Cardiac septum (tissue), 1 donor: Measurements from ENCODE around the gene NUAK1. TPM values are rescaled to one million over a fixed set of nuclear protein-coding genes. Genes with fewer than 3 reads are reported as not detected.

ENCODE experiments used
- DNase-seq: peaks from one replicate; pipeline ENCODE4 v3.0.0-alpha.2; 2020; ENCODE audit warnings: low spot score
- intact Hi-C: fragments of 100-400 bp; cut with DNase I; formaldehyde crosslinking; loops from one replicate; pipeline ENCODE4 v1.14.0; 2022
- total RNA-seq: library from RNA; stranded (reverse); fragmentation: NEBNext Ultra II Directional; extraction: Animal tissue kit (Norgen Biotek cat#: 25700); gene quantifications from one replicate; pipeline ENCODE4 v1.2.1, GENCODE V29; 2021
- donor health status: DM: no; HTN: no; CAD: no.

NUAK1 gene
- total RNA-seq, 1 donor from 2014 or later = 66.8 TPM

DNA sequence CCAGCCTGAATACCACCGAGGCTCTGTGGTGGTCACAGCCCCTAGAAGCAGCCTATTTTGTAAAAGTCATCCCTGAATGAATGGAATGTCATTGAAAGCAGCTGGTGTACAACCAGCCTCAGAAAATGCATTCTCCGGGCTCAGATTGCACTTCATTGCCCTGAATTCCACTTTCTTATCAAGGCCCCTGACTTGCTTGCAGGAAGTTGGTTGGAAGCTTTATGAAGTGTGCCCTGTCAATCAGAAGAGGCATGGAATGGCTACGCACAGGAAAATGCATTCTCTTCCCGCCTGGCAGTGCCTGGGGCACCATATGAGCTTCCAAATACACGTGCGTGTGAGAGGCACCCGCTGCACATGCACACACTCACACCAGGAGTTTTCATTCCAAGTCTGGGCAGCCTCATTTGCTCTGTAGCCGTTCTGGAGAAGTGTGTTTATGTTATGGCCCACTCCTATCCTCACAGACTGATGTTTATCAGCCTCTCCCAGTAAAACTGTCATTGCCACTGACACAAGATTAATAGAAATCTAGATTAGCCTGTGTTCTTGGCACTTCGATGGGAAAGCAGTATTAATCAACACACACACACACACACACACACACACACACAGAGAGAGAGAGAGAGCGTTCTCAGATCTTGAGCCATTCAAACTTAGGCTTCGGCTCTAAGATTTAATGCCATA, 63.9 kb downstream of the NUAK1 start:
- no peak for DNase-seq
- intact Hi-C loops = loop anchor here (2.0 to 5.0 kb wide), 2 partner anchors 92 to 153 kb away; no protein-coding TSS in a partner anchor

DNA sequence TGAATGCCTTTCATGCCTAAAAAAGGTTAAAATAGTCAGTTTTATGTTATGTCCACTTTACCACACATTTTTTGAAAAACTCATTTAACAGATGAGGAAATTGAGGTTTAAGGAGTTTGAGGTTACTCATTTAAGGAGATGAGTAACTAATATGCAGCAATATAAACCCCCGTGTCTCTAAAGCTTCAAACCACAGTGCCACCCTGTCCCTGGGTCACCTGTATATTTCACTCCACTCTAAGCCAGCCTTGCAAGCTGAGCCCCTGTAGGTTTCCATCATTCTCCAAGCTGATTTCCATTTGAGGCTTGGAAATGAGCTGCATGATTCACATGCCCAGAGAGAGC, 64.4 kb downstream of the NUAK1 start:
- no peak for DNase-seq
- intact Hi-C loops = loop anchor here (2.0 kb wide), 1 partner anchor 92 kb away; no protein-coding TSS in a partner anchor

DNA sequence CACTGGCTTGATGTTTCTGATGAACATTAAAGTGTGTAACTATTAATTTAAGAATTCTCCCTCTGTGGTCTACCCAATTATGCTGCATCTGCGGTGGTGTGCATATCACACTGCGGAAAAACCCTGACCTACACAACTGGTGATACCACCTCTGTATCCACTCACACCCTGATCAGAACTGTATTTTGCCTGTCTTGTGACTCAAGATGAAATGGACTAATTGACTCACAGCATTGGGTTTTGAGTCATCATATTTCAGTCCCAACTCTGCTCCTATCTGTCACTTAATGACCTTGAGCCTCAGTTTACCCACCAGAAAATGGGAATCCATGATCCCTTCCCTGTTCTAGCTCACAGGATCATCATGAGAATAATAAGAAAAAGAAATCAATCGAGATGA, 65.6 kb downstream of the NUAK1 start:
- DNase-seq = no peak

DNA sequence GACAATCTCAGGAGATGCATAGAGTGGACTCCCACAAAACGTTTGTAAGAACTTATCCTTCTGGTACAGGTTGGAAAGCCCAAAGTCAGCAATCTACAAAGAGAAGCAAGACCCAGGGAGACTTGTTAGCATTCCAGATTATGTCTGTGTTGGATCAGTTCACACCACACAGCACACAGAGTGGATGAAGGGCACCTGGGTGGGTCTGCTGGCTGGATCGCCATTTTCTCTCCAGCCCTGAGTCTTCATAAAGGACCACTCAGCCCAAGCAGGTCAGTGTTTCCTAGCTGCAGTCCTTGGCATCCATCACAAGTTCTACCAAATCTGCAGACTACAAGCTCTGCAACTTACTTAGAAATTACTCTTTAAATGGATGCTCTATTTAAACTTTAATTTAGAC, 66.0 kb downstream of the NUAK1 start:
- no peak for DNase-seq
- intact Hi-C loops = no loop called here

More for the DNA sequence above, 65.6 kb downstream of the NUAK1 start:
- intact Hi-C loops = no loop called here

DNA sequence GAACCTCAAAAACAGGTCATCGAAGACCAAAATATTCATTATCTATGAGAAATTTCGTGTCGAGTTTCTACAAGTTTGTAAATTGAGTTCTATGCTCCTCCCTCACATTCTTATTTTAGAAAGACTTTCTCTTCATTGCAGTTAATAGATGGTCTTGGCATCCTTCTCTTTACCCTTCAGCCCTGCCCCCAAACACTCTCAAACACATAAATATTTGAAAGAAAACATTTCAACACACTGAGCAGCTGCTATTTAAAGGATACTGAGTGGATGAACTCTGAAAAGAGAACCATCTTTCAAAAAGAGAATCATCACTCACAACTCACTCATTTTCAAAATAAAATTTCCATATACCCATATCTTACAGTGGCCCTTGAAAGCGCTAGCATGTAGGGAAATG, 67.1 kb downstream of the NUAK1 start:
- intact Hi-C loops = no loop called here
- DNase-seq = no peak

DNA sequence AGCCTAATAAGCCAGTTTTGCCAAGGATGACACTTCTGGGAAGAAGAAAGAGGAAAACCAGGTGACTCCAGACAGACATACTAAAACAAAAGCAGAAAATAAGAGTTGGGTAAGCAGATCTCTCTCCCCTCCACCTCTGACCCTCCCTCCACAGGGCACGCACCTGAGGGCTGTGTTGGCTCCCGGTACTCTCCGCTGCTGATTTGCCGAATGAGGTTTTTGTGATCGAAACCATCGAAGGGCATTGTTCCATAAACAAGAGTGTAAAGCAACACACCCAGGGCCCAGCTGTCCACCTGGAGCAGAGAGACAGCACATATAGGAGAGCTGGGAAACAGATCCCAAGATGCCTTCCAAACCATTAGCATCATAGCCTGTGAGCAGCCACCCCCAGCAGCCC, 68.1 kb downstream of the NUAK1 start:
- no peak for DNase-seq
- intact Hi-C loops = no loop called here

DNA sequence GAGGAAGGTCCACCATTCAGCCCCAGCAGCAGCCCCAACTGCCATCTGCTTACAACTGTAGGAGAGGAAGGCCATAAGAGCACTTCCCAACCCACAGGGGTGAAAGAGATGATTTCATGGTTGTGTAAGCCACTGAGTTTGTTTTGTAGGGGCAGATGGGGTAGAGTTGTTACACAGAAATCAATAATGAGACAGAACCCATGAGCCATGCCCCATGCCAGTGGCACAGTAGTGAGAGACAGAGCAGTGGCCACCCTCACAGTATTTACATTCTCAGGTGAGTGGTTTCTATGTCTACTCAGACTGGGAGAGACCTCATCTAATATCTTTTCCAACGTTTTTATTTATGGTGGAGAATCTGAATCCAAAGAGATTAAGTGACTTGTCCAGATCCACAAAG, 68.6 kb downstream of the NUAK1 start:
- intact Hi-C loops = no loop called here
- DNase-seq = no peak

DNA sequence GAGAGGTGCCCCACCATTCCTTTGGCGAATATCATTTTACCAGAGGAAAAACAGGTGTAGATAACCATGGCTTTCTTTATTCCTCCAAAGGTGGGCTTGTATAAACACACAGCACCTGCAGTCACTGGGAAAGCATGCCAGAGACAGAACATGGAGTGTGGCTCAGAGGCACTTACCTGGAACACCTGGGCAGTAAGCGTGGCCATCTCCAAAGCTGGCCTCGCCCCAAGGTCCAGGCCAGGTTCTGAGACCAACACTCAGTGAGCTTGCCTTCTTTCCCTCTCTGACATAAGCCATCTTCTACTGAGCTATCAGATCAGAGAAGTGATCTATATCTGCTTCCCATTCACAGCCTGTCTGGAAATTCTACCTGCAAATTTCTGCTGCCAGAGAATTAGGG, 70.5 kb downstream of the NUAK1 start:
- intact Hi-C loops = loop anchor here (10.0 kb wide), 1 partner anchor 363 kb away; no protein-coding TSS in a partner anchor
- DNase-seq = no peak

DNA sequence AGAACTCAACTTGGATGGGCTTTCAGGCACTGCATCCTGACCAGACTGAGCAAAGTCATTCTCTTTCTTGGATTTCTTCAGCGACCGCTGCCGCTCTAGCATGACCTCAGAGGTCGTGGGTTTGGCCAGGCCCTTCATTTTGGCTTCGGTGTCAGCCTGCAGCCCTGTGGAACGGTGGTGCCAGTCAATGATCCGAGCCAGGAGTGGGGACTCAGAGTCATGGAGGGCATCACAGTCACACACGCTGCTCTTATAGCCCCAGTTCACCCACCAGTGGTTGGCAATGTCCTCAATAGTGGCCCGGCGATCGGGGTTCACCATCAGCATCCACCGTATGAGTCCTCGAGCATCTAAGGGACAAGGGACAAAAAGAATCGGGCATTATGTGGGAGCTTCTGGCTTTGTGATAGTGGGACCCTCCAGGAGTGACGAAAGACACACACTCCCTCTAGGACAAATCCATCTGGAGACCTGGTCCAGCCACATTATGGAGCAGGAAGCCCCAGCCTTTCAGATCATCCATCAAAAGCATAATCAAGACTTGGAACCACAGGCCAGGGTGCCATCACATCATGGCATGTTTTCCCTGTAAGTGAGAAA, 71.0 kb downstream of the NUAK1 start:
- intact Hi-C loops = loop anchor here (10.0 kb wide), 1 partner anchor 363 kb away; no protein-coding TSS in a partner anchor

DNA sequence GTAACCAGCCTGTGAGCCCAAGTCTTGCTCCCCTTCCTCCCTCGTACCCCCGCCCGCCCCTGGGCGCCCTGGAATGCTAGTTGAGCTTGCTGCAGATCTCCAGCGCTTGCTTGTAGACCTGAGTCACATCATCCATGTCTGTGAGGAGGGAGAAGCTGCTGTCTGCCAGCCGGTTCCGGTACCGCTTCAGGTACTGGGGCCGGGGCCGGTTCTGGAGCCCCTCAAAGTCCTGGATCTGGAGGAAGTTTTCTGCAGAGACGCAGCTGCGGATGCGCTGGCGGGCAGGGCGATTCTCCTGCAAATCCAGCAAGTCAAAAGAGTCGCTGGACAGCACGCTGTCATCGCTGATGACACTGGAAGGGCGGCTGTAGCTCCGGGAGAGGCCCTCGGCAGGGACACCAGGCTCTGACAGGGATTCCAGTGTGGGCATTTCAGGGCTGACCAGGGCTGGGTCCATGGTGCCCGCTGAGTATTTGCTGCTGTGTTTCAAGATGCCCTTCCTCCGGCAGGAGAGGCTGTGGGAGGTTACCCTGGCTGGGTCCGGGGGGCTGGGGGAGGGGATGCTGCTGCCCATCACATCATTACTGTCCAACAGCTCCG, 71.9 kb downstream of the NUAK1 start:
- DNase-seq = no peak
- intact Hi-C loops = loop anchor here (10.0 kb wide), 1 partner anchor 362 kb away; no protein-coding TSS in a partner anchor

More for the DNA sequence above, 71.0 kb downstream of the NUAK1 start:
- no peak for DNase-seq

DNA sequence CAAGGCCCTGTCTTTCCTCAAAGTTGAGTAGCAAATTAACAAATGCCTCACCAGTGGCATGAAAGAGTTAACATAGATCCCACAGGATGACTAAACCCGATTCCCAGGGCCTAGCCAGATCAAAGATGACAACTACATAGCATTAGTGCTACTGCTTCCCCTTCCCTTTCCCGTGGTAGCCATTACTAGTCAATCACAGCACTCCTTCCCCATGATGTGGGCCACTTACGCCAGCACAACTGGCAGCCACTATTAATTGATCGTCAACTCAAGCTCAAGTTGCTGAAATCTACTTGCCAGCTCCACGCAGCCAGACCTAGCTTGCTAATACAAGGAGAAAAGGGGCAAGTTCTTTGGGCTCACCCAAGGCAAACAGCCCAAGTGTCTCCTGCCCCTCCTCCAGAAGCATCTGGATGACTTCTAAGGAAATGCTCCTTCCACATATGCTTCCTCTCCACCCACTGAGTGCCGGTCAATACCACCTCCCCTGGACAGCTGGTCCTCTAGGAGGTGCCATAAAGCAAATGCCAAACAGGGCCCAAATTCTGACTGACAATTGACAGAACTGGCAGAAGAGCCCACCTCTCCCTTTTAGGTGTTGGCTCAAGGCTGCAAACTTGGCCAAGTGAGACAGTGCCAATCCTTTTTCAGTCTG, 72.6 kb downstream of the NUAK1 start:
- no peak for DNase-seq
- intact Hi-C loops = loop anchor here (10.0 kb wide), 1 partner anchor 361 kb away; no protein-coding TSS in a partner anchor

DNA sequence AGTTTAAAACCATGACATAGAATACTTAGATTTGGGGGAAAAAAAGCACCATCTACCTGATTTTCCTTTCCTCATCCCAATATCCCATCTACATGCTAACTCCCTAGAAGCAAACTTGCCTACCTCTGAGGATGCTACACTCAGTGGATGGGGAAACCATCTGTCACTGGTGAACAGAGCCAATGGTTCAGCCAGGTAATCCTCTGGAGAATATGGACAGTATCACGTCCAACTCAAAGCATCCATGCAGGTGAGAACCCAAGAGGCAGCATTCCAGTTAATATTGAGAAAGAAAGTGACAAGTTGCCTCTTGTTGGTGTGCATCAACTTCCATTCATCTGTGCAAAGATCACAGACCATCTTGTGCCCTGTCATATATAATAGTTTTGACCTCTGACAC, 73.2 kb downstream of the NUAK1 start:
- intact Hi-C loops = loop anchor here (10.0 kb wide), 1 partner anchor 361 kb away; no protein-coding TSS in a partner anchor
- no peak for DNase-seq

DNA sequence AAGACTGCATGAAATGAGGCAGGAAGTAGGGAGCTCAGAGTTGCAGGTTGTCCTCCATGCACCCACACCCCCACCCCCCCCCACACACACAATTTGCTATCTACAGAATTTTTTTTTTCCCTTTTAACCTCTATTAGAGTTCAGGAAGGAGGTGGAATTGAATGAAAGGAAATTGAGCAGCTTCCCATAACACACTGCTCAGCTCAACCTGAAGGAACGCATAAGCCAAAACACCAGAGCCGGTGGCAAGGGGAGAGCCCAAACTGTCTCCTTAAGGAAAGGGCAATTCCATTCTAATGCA, 74.1 kb downstream of the NUAK1 start:
- intact Hi-C loops = loop anchor here (10.0 kb wide), 1 partner anchor 360 kb away; no protein-coding TSS in a partner anchor
- DNase-seq = no peak

DNA sequence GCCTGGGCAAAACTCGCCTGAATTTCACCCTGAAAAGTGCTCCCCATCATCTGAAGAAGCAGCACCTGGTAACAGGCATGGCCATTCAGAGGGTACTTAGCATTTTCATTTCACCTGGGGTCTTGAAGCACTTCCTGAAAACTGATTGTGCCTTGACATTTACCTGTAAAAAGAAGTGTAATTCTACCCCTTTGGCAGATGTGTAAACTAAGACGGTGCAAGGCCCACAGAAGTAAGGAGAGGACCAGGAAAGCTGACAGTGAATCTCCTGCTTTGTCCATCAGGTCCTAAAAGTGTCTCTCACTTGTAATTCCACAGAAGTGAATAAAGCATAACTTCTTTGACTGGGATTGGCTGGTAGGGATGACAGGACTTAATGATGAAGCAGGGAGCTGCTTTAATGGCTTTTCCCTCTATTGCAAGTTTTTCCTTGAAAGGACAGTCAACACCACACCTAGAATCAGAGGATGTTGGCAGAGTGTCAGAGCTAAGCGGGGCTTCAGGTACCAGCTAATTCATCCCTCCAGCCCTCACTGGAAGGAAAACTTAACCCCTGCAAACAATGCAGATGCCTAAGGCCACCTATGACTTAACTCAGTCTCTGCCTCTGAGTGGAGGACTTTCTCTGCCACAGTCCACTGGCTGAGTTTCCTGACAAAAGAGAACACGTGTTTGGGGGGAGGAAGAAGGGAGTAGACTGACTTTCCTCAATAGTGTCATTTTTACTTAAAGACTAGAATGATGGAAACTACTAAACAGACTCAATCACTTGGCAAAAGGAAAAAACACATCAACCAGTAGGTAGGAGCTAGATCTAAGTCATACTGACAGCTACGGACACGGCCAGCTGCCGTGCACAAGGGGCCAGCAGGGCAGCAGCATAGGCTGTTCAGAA, 74.7 kb downstream of the NUAK1 start:
- DNase-seq = no peak
- intact Hi-C loops = loop anchor here (10.0 kb wide), 1 partner anchor 359 kb away; no protein-coding TSS in a partner anchor

DNA sequence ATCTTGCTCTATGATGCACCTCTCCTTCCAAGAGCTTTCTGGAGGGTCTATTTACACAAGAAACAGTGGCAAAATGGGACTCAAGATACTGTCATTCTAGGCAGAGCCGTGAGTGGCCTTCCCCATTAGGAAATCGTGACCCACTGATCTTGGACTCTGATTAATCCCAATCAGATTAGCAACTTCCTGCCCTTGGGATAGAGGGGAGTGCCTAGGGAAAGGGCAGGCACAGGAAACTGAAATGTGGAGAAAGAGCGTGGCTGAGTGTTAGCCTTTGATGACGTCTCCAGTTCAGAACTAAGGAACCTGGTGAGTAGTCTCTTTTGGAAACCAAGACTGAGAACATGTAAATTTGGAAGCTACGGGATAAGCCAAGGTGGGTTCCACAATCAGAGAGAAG, 76.1 kb downstream of the NUAK1 start:
- intact Hi-C loops = loop anchor here (10.0 kb wide), 1 partner anchor 358 kb away; no protein-coding TSS in a partner anchor
- no peak for DNase-seq

DNA sequence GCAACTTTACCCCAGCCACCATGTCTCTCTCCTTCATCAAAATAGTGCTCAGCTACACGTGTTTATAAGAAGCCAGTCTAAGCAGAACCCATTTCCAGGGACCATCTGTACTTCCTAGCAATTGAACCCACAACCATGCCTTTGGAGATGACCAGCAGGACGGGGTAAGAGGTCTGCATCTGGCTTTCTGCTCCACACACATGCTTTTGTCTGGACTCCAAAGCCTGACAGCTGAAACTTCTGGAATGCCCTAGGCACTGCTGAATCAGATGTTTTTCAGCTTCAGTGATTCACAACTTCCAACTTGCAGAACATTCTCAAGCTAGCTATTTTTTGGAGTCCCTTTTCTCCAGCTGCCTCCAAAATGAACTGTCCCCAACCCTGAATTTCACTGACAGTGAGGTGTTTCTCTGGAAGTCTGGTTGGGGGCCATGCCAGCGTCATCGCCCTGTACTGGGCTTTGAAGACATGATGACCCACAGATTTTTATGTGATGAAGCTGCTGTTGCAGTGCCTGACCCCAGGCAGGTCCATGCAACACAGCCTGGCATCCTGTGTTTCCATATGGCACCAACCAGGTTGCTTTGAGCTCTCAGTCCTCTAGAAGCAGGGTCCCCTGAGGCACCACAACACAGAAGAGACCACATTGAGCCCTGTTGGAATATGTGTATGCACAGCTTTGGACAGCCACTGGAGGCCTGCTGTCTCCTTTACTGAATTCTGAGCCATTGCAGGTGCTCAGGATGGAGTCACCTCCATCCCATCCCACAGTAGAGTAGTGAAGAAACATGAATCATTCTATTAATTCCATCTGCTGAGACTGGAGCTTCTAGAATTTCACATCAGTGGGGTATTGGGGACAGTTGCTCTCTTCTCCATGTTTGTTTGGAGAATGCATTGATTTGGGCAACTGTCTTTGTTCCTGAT, 80.2 kb downstream of the NUAK1 start:
- DNase-seq = no peak
- intact Hi-C loops = no loop called here

DNA sequence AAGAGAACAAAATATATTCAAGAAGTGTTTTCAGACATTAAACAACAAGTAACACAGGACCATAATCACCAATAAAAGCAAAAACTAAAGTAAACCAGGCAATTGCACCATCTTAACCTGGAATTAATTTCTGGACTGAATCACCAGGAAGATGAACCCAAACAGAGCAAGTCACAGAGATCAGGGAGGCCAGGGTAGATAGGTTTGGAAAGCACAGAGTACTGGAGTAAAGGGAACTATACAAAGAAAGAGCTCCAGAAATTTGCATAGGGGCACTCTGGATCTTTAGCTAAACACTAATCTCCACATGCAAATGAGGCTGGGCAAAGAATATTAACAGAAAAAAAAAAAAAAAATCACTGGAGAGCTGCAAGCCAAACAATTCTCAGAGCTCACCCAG, 84.7 kb downstream of the NUAK1 start:
- intact Hi-C loops = no loop called here
- no peak for DNase-seq

DNA sequence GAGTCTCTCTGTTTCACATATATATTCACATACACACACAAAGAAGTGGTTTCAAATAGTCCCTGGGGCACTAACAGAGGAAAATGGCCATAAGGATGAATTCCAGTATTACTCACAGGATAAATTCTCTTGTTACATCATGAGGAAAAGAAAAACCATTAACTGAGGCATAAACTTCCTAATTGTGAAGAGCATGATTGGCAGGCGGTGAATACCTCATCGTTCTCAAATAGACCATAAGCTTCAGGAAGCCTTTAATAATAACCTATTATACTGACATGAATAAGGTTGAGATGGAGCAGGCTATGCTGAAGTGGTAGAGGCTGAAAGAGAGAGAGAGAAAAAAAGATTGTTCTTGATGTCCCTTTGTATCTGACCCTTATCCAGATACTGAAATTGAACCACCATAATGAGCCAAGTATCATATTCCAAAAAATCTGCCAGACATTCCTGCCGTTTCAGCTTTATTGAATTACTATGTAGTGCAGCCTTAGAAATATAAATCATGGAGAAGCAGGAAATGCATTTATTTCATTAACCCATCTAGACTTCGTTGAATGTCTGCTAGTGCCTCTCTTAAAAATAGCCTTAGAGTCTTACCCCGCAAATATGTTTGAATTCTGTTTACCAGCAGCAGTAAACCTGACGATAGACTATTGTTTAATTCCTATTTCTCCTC, 86.8 kb downstream of the NUAK1 start:
- intact Hi-C loops = no loop called here
- no peak for DNase-seq
